Activated naive CD8-positive, alpha-beta T cell (primary cell): Measurements from ENCODE around the gene CYP2A6.

Source experiments
- H3K27ac Mint-ChIP-seq: one replicate; pipeline ENCODE4 v1.8.0; 2021; ENCODE audit warnings: mixed read lengths
- H3K27me3 Mint-ChIP-seq: one replicate; pipeline ENCODE4 v1.8.0; 2021; ENCODE audit warnings: mixed read lengths
- H3K36me3 Mint-ChIP-seq: one replicate; pipeline ENCODE4 v1.8.0; 2021; ENCODE audit warnings: mixed read lengths
- H3K4me1 Mint-ChIP-seq: one replicate; pipeline ENCODE4 v1.8.0; 2021; ENCODE audit warnings: low read depth, mixed read lengths
- H3K4me3 Mint-ChIP-seq: one replicate; pipeline ENCODE4 v1.8.0; 2021; ENCODE audit warnings: mild to moderate bottlenecking, mixed read lengths
- H3K9me3 Mint-ChIP-seq: one replicate; pipeline ENCODE4 v1.8.0; 2021; ENCODE audit warnings: low read depth, mixed read lengths

CYP2A6 gene

GRCh38 chr19:40803170-40803856 is 46.9 kb downstream of the CYP2A6 start:
- peak overlapping the region; percentile 96 for H3K27ac Mint-ChIP-seq
- peak overlapping the region; percentile 94 for H3K4me3 Mint-ChIP-seq
- H3K27me3 Mint-ChIP-seq: no peaks in the 10 kb centered on the region
- peaks cover 83% of the 10 kb centered on the region for H3K4me1 Mint-ChIP-seq
- no peaks in the 10 kb centered on the region for H3K9me3 Mint-ChIP-seq
- H3K36me3 Mint-ChIP-seq: peaks cover 7% of the 10 kb centered on the region

DNA sequence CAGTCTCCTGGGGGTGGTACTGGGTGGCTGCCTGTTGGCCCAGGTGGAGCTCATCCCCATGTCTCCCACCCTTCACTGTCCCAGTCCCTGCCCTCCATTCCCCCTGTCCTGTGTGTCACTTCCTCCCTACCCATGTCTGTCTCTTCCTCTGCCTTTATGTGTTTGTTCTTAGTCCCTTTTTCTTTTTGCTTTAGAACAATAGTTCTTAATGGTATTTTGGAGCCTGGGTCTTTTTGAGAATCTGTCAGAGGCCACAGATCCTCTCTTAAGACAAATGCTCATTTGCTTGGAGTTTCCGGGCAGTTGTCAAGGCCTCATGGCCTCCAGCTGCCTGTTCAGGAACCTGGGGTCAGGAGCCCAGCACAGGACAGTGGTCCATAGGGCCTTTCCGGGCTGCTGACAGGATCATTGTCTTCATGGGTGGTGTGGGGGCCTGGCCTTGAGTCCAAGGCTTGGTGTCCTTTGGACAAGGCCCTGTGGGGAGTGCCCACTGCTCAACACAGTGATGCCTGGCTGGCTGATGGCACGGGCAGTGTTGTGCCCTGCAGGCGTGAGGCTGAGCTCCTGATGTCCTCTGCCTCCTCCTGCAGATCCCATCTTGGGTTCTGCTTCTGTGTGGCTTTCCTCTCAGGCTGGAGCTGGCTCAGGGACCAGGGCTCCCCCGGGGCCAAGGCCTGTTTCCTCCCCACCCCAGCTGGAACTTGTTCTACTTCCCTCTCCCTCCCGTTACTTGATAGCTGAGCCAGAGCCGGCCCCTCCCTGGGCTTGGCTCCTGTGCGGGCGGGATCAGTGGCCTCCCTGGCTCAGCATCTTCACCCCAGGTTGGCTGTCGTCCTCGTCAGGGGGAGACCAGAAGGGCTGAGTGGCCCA is 47.7 kb downstream of the CYP2A6 start:
- peaks cover 7% of the 10 kb centered on the region for H3K36me3 Mint-ChIP-seq
- H3K4me3 Mint-ChIP-seq: peak overlapping the region; percentile 94
- H3K27me3 Mint-ChIP-seq: no peaks in the 10 kb centered on the region
- peak overlapping the region; percentile 96 for H3K27ac Mint-ChIP-seq
- no peaks in the 10 kb centered on the region for H3K9me3 Mint-ChIP-seq
- peaks cover 82% of the 10 kb centered on the region for H3K4me1 Mint-ChIP-seq

DNA sequence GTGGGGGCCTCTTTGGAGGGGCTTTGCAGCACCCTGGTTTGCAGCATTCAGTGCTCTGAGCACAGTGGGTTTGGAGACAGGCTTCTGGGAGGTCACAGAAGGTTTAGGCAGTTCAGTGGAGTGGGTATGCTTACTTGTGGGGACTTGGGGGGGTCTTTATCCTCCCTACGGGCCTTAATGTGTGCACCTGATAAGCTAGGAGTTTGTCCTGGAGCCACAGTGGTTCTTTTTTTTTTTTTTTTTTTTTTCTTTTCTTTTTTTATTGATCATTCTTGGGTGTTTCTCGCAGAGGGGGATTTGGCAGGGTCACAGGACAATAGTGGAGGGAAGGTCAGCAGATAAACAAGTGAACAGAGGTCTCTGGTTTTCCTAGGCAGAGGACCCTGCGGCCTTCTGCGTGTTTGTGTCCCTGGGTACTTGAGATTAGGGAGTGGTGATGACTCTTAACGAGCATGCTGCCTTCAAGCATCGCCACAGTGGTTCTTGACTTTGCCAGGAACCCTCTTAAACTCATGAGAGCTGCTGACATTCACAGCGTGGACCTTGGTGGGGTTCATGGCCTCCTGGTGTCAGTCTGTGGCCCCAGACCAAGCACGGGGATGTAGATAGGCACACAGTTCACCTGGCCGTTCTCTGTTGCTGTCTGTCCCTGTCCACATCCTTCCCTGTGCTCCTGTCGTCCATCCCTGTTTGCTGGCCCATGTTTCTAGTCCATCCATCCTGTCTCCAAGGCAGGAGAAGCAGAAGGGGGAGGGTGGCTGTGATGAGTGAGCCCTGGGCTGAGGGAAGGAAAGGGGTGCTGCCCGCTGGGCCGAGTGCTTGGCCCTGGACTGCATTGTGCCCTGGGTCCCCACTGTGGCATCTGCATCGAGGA is 48.6 kb downstream of the CYP2A6 start:
- peak overlapping the region; percentile 96 for H3K27ac Mint-ChIP-seq
- peaks cover 79% of the 10 kb centered on the region for H3K4me1 Mint-ChIP-seq
- no peaks in the 10 kb centered on the region for H3K27me3 Mint-ChIP-seq
- H3K4me3 Mint-ChIP-seq: peak overlapping the region; percentile 94
- no peaks in the 10 kb centered on the region for H3K9me3 Mint-ChIP-seq
- peaks cover 7% of the 10 kb centered on the region for H3K36me3 Mint-ChIP-seq

DNA sequence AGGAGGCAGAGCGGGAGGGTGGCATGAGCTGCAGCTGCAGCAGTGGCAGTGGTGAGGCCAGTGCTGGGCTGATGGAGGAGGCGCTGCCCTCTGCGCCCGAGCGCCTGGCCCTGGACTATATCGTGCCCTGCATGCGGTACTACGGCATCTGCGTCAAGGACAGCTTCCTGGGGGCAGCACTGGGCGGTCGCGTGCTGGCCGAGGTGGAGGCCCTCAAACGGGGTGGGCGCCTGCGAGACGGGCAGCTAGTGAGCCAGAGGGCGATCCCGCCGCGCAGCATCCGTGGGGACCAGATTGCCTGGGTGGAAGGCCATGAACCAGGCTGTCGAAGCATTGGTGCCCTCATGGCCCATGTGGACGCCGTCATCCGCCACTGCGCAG is 49.3 kb downstream of the CYP2A6 start:
- Mint-ChIP-seq H3K27me3 (no peaks in the 10 kb centered on the region), H3K9me3 (no peaks in the 10 kb centered on the region), H3K4me1 (peaks cover 73% of the 10 kb centered on the region), H3K36me3 (peaks cover 7% of the 10 kb centered on the region), H3K4me3 (peak overlapping the region; percentile 94), H3K27ac (peak overlapping the region; percentile 58)

DNA sequence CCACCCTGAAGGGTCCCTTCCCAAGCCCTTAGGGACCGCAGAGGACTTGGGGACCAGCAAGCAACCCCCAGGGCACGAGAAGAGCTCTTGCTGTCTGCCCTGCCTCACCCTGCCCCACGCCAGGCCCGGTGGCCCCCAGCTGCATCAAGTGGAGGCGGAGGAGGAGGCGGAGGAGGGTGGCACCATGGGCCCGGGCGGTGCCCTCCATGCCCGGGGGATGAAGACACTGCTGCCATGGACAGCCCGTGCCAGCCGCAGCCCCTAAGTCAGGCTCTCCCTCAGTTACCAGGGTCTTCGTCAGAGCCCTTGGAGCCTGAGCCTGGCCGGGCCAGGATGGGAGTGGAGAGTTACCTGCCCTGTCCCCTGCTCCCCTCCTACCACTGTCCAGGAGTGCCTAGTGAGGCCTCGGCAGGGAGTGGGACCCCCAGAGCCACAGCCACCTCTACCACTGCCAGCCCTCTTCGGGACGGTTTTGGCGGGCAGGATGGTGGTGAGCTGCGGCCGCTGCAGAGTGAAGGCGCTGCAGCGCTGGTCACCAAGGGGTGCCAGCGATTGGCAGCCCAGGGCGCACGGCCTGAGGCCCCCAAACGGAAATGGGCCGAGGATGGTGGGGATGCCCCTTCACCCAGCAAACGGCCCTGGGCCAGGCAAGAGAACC is 49.8 kb downstream of the CYP2A6 start:
- H3K36me3 Mint-ChIP-seq: peaks cover 7% of the 10 kb centered on the region
- no peaks in the 10 kb centered on the region for H3K27me3 Mint-ChIP-seq
- no peaks in the 10 kb centered on the region for H3K9me3 Mint-ChIP-seq
- peaks cover 67% of the 10 kb centered on the region for H3K4me1 Mint-ChIP-seq
- peak overlapping the region; percentile 91 for H3K27ac Mint-ChIP-seq
- H3K4me3 Mint-ChIP-seq: peak overlapping the region; percentile 94

- peaks cover 60% of the 10 kb centered on the region for H3K4me1 Mint-ChIP-seq
Observed at GRCh38 chr19:40799558-40800338, 50.5 kb downstream of the CYP2A6 start.

DNA sequence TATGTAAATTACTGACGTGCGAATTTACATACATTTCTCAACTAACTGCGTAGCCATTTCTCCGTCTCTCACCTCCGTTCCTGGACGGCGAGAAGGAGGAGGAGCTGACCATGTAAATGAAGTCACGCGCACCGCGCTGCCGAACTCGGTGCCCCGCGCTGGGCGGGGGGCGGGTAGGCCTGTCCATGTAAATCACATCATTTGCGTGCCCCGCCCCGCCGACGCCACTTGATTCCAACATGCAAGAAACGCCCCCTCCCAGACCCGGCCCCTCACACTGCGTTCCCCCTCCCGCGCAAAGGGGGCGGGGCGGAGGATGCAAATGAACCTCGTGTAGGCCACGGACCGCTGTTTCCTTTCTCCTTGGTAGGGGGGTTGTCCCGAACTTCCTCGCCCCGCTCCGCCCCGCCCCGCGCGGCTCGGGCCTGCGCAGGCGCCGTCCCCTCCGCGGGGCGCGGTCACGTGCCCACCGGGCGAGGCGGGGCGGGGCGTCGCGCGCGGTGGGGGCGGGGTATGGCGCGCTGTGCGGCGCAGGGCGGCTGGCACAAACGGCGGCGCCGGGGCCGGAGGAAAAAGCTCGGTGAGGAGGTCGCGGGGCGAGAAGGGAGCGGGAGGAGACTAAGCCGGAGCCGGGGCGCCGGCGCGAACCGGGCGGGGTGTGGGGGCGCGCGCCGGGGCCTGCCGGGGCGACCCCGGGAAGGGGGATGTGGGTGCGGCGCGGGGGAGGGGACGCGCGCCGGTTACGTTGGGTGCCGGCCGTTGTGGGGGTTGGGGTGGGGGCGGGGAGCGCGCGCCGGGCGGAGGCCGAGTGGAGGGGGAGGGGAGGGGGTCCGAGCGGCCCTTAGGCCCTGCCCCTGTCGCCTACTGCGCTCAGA is 51.3 kb downstream of the CYP2A6 start, which contains the start of gene EGLN2:
Gene EGLN2, plus strand, starts transcription at position 509 of the 875 bp plus-strand sequence. CDS start 1,382 bp downstream, outside the sequence.
- H3K27me3 Mint-ChIP-seq: no peaks in the 10 kb centered on the region
- H3K4me3 Mint-ChIP-seq: peak within 1 kb of the TSS; percentile 94
- peaks cover 52% of the 10 kb centered on the region for H3K4me1 Mint-ChIP-seq
- H3K27ac Mint-ChIP-seq: peak within 1 kb of the TSS; percentile 94
- peaks cover 2% of the 10 kb centered on the region for H3K36me3 Mint-ChIP-seq
- H3K9me3 Mint-ChIP-seq: no peaks in the 10 kb centered on the region

More at GRCh38 chr19:40799558-40800338, 50.5 kb downstream of the CYP2A6 start:
- Mint-ChIP-seq H3K27me3 (no peaks in the 10 kb centered on the region), H3K27ac (peak overlapping the region; percentile 91), H3K9me3 (no peaks in the 10 kb centered on the region), H3K36me3 (peaks cover 5% of the 10 kb centered on the region), H3K4me3 (peak overlapping the region; percentile 94)

GRCh38 chr19:40797963-40798682 is 52.1 kb downstream of the CYP2A6 start:
- H3K27ac Mint-ChIP-seq: peak overlapping the region; percentile 94
- peaks cover 44% of the 10 kb centered on the region for H3K4me1 Mint-ChIP-seq
- peak overlapping the region; percentile 89 for H3K4me3 Mint-ChIP-seq
- H3K36me3 Mint-ChIP-seq: peaks cover 2% of the 10 kb centered on the region
- no peaks in the 10 kb centered on the region for H3K9me3 Mint-ChIP-seq
- H3K27me3 Mint-ChIP-seq: no peaks in the 10 kb centered on the region

GRCh38 chr19:40797166-40797962 is 52.9 kb downstream of the CYP2A6 start:
- Mint-ChIP-seq H3K27me3 (no peaks in the 10 kb centered on the region), H3K36me3 (peaks cover 2% of the 10 kb centered on the region), H3K9me3 (no peaks in the 10 kb centered on the region), H3K4me1 (peaks cover 43% of the 10 kb centered on the region), H3K27ac (peak overlapping the region; percentile 94), H3K4me3 (peak overlapping the region; percentile 89)
